Thyroid gland (tissue), 4 donors: ENCODE results near the gene HSD3B7.

Source experiments
- POLR2A ChIP-seq, 2 donors: fragments of 450-650 bp; IDR thresholded peaks; one replicate each; pipeline ENCODE4 v1.6.1; 2017; ENCODE audit warnings: antibody characterized with exemption in 2 of 2, mild to moderate bottlenecking in 2 of 2, moderate library complexity in 1 of 2
- TF ChIP-seq, protein P1 (sequence below), 6 experiments: fragments of 200-600 bp in 3 of 6; fragments of 450-650 bp in 3 of 6; sonication (generic) in 3 of 6; IDR thresholded peaks; one replicate each; pipeline ENCODE4 v1.5.1; 2016 to 2019; ENCODE audit warnings: antibody characterized with exemption in 6 of 6, mild to moderate bottlenecking in 2 of 6, inconsistent platforms in 1 of 6, moderate library complexity in 1 of 6

- TF ChIP-seq, protein P1, sequence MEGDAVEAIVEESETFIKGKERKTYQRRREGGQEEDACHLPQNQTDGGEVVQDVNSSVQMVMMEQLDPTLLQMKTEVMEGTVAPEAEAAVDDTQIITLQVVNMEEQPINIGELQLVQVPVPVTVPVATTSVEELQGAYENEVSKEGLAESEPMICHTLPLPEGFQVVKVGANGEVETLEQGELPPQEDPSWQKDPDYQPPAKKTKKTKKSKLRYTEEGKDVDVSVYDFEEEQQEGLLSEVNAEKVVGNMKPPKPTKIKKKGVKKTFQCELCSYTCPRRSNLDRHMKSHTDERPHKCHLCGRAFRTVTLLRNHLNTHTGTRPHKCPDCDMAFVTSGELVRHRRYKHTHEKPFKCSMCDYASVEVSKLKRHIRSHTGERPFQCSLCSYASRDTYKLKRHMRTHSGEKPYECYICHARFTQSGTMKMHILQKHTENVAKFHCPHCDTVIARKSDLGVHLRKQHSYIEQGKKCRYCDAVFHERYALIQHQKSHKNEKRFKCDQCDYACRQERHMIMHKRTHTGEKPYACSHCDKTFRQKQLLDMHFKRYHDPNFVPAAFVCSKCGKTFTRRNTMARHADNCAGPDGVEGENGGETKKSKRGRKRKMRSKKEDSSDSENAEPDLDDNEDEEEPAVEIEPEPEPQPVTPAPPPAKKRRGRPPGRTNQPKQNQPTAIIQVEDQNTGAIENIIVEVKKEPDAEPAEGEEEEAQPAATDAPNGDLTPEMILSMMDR (IDR thresholded peaks at IDR 0.05), result no peak
- TF ChIP-seq POLR2A (IDR thresholded peaks at IDR 0.05), result no peak
Observed at GRCh38 chr16:31009894-31010584, 25.0 kb downstream of the HSD3B7 start.
